ENCODE measurements around the gene RABGAP1L.
"Not testable (repeated sequence)": the region's sequence is repeated elsewhere in the genome, so short reads cannot be mapped to it uniquely, and the experiment has no call there.

RABGAP1L gene

DNA sequence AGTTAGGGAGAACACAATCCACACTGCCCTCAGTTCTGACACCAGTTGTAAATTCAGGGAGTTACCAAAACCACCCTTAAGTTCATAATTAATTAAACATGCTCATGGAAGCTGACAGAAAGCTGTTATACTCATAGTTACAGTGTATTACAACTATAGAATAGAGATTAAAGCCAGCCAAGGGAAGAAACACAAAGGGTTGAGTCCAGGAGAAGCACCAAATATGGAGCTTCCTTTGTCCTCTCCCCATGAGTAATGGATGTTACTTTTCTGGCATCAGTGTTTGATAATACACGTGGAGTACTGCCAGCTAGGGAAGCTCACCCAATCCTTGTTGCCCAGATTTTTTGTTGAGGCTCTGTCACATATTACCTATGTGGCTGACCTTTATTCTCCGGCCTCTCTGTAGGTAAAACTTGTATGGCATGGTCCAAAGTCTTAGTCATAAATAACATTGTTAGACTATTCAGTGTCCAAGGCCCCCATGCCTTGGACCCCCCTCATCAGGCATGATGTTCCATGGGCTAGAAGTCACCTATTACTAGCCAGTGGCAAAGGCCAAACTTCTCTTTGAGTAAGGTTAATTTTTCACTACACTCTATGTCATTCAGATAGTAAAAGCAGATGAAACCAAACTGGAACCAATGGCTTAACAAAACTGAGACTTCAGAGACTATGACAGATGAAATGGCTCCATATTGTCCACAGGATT is 464.2 kb downstream of the RABGAP1L start:
- DNase-seq, result no peak

DNA sequence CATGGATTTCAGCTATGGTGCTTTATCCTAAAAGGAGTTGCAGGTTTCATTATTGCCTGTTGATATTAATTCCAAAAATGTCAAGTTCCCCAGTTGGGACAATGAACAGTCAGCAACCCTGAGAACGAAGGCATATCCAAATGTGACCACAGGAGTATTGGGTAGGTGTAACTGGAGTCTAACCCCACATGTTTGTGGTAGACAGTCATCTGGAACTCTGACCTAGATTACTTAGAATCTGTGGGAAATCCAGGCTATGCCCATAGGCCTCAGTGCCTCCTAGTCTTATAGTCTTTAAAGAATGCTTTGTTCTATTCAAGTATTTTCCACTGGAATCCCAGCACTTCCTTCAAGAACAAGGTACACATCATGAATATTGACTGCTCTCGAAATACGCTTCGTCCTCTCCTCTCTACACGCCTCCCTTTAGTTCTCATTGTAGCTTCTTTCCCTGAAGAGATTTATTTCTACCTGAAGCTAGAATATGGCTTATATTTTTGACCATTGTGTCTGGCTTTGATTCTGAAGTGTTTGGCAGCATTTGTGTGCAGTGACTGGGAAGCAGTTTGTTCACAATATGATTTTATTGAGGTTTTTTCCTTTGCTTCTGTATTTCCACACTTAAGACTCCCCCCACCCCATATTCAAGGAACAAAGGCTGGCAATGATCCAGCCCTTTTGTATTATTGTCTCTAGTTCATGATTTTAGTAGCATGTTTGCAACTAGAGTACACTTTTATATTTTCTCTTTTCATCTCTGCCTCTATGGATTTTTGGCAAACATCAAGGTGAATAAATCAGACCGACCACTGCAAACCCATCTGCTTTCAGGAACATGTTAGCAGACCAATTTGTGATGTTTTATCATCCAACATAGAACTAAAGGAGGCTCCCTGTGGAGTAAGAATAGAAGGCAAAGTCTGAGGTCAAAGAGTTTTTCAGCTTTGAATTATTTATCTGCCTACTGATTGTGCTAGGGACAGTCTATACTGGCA is 467.0 kb downstream of the RABGAP1L start:
- no peak for DNase-seq

DNA sequence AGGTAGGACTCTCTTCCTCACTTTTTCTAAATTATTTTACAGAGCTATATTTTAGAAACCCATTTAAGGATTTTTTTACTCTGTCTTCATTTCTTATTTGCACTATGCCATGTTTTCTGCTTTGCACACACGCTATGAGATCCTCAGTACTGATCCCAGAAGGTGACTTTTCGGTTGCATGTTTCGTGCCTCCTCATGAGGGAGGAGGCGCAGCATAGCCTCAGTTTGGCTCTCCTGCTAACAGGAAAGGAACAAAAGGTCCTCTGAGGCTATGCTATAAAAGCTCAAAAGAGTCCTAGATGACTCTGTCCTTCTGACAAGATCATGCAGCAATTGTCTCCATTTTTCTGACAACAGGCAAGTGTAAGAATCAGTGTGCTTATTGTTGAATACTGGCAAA is 478.2 kb downstream of the RABGAP1L start:
- no peak for DNase-seq

DNA sequence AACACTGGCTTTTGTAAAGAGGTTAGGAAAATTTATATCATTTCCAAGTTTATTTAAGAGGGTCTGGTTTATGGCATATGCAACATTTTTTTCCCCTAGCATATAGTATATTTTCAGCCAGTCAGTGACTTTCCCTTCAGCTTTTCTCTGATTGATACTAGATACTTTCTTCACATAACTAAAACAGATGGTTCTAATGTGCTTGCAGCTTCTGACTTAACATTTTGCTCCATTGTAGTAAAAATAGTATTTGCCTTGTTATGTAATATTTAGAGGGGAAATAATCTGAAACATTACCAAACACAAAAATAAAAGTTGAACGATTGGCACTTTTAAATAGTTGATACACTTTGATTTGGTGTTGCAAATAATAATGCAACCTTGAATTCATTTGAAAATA is 480.1 kb downstream of the RABGAP1L start:
- DNase-seq, result no peak

DNA sequence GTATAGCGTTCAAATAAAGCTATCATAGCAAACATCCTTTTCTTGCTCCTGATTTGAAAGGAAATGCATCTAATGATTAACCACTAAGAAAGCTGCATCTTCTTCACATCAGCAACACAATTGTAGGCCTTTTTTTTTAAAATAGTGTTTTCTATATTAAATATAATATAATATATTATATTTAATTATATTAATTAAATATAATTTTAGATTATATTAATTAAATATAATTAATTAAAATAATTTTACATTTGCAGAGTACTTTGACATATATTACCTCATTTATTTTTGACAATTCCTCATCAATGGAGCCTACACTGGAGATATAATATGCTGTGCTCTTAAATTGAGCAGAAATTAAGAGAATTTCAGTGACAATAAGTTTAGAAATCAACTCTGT is 481.5 kb downstream of the RABGAP1L start:
- no peak for DNase-seq

DNA sequence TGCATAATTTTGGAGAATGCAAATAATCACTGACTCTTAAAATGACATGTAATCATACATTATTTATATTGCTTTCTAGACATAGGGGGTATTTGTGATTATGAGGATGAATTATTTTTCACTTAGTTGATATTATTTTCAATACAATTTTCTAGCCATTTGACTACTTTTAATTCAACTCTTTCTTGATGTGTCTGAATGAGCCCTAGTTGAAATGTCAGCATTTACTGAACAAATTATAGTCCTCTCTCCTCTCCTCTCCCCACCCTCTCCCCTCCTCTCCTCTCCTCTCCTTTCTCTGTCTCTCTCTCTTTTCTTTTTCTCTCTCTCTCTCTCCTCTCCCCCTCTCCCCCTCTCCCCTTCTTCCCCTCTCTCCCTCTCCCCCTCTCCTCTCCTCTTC is 483.1 kb downstream of the RABGAP1L start:
- no peak for DNase-seq

DNA sequence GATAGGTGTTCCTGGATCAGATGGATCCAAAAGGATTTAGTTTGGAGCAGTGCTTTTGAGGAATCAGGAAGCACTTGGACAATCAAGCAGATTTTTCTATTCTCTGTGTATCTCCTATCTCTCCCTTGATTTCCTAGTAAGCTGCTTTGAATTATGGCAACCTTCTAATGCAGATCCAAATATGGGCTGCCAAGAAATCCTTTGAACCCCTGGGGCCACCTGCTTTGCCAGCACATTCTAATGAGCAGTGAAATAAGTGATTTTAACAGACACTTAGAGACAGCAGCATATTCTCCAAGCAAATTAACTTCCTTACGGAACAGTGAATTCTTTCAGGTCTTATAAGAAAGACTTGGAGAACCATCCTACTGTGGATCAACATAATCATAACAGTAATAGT is 483.9 kb downstream of the RABGAP1L start:
- no peak for DNase-seq

DNA sequence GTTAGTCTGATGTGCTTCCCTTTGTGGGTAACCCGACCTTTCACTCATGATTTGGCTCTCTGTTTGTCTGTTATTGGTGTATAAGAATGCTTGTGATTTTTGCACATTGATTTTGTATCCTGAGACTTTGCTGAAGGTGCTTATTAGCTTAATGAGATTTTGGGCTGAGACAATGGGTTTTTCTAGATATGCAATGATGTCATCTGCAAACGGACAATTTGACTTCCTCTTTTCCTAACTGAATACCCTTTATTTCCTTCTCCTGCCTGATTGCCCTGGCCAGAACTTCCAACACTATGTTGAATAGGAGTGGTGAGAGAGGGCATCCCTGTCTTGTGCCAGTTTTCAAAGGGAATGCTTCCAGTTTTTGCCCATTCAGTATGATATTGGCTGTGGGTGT is 490.3 kb downstream of the RABGAP1L start:
- not testable (repeated sequence) for DNase-seq

DNA sequence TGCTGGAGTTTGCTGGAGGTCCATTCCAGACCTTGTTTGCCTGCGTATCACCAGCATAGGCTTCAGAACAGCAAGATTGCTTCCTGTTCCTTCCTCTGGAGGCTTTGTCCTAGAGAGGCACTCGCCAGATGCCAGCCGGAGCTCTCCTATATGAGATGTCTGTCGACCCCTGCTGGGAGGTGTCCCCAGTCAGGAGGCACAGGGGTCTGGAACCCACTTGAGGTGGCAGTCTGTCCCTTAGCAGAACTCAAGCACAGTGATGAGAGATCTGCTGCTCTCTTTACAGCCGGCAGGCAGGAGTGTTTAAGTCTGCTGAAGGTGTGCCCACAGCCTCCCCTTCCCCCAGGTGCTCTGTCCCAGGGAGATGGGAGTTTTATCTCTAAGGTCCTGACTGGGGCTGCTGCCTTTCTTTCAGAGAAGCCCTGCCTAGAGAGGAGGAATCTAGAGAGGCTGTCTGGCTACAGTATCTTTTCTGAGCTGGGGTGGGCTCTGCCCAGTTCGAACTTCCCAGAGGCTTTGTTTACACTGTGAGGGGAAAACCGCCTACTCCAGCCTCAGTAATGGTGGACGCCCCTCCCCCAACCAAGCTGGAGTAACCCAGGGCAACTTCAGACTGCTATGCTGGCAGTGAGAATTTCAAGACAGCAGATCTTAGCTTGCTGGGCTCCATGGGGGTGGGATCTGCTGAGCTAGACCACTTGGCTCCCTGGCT is 493.4 kb downstream of the RABGAP1L start:
- DNase-seq, result no peak

DNA sequence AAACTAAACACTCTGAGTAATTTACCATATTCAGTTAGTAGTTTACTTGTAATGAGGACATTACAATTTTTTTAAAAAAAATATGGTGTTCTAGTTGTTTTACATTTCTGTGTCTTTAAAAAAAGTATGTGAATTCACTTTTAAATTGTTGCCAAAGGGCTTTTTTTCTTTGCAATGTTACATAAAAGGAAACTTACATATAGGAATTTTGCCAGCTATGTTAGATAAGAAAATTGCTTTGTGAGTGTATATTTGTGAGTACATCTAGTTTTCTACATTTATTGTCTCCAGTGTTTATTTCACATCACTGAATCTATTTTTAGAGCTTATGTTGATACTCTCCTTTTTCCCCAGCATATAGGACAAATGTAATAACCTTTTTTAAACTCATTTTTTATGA is 495.2 kb downstream of the RABGAP1L start:
- DNase-seq, result no peak

DNA sequence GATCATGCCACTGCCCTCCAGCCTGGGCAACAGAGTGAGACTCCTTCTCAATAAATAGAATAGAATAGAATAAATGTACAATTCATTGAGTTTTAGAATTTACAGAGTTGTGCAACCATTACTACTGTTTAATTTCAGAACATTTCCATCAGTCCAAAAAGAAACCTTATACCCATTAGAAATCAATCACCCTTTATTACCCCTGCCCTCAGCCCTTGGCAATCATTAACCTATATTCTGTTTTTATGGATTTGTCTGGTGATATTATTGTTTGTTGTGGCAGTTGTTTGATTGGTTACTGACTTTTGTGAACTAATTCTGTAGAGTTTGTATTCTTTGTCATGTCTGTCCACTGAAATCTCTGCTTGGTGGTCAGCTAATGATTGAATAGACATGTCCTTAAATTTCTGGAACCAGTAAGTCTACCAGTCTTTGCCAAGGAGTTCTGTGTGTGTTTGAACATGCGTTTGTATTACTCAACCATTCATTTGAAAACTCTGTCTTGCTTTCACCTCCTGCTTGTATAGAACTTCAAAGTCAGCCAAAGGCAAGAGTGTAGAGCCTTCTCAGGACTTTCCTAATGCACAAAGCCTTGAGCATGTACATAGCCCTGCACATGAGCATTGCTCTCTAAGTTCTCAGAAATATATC is 497.2 kb downstream of the RABGAP1L start:
- DNase-seq, result no peak

DNA sequence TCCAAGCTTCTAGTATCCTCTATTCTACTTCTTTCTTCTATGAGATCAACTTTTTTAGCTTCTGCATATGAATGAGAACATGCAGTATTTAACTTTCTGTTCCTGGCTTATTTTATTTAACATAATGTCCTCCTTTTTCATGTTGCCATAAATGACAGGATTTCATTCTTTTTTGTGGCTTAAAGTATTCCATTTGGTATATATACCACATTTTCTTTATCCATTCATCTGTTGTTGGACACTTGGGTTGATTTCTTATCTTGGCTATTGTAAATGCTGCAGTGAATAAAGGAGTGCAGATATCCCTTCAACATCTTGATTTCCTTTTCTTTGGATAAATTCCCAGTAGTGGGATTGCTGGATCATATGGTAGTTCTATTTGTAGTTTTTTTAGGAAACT is 498.1 kb downstream of the RABGAP1L start:
- DNase-seq, result no peak

DNA sequence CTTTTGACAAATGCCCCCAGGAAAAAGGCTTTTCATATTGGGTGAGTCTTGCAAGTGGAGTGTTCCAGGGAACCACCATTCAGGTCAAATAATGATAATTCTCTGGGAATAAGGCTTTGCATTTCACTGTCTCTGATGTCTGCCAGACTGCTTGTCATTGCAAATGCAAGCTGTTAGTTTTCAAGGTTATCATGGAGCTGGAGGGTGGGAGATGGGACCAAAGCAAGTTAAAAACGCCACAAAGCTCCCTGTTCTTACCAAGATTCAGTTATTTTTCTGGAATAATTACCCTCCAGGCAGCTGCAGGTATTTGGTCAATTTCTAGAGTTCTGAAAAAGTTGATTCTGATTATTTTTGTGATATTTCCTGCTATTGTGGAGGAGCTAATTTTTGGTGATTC is 498.6 kb downstream of the RABGAP1L start:
- DNase-seq, result no peak

DNA sequence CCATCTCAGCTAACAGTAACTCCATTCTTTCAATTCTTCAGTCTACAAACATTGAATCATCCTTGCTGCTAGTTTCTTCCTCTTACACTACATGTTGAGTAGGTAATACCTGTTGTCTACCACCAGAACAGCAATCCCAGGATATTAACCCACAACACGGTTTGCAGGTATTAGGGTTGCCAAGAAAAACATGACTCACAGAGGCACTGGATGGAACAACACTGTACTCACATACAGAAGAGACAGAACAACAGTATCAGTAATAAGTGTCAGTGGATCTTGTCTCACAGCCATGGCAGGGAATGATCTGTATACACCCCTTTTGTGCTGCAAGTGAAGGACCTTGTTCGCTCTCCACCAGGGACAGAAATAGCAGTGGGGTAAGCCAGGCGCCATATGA is 500.5 kb downstream of the RABGAP1L start:
- no peak for DNase-seq

DNA sequence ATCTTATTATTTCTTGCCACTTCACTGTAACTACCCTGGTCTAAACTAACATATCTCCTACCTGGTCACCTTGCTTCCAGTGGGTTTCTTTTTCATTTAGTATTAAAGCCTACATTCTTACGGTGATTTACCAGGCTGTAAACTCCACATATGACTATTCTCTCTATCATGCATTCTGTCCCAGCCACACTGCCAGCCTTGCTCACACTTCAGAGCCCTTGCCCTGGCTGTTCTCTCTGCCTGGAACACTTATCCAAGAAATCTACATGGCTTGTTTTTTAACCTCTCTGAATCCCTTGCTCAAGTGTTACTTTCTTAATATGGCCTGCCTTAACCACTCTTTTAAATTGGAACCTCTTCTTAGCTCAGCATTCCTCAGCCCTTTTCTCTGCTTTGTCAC is 501.2 kb downstream of the RABGAP1L start:
- no peak for DNase-seq

DNA sequence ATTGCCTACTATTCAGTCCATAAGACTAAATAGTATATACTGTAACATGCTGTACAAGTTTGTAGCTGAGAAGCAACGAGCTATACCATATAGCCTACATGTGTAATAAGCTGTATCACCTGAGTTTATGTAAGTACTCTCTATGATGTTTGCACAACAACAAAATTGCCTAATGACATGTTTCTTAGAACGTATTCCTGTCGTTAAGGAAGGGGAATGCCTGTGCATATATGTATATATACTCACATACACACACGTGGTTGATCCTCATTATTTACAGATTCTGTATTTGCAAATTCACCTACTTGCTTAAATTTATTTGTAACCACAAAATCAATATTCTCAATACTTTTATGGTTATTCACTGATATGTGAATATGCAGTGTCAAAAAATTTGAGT is 504.0 kb downstream of the RABGAP1L start:
- DNase-seq, result no peak

DNA sequence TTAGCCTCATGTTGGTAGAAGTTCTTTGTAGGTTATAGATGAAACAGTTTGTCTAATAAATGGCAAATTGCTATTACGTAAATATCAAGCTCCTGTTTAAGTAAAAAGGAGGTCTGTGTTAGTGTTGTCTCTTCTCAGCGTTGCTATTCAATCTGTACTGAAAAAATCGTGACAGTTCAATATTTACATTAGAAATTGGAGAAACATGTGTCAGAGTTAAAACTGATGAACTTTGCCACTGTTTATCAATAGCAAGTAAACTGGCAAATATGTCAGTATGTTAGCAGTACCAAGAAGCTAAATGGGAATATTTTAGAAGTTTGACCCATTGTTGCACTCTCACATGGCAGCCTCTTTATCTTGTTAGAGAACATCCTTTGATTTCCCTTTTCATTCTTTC is 506.9 kb downstream of the RABGAP1L start:
- DNase-seq, result no peak

DNA sequence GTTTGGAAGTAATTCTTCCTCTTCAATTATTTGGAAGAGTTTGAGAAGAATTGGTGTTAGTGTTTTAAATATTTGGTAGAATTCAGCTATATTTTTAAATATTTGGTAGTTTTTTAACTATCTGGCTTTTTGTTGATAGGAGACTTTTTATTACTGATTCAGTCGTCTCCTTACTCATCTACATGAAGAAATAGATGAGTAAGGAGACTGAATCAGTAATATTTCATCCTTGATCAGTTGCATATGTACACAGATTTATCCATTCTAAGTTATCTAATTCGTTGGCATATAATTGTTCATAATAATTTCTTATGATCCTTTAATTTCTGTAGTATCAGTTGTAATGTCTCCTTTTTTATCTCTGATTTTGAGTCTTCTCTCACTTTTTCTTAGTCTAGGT is 512.5 kb downstream of the RABGAP1L start:
- no peak for DNase-seq

DNA sequence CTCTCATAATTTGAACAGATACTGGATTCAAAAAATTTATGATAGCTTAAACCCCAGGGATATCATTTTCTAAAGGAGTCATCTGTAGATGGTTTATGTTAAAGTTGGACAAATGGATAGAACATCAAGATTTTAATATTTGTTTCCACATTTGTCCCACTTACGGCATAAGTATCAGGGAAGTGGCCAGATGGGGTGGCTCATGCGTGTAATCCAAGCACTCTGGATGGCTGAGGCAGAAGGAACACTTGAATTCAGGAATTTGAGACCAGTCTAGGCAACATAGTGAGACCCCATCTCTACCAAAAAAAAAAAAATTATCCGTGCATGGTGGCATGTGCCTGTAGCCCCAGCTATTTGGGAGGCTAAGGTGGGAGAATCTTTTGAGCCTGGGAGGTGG is 517.5 kb downstream of the RABGAP1L start:
- DNase-seq, result no peak

DNA sequence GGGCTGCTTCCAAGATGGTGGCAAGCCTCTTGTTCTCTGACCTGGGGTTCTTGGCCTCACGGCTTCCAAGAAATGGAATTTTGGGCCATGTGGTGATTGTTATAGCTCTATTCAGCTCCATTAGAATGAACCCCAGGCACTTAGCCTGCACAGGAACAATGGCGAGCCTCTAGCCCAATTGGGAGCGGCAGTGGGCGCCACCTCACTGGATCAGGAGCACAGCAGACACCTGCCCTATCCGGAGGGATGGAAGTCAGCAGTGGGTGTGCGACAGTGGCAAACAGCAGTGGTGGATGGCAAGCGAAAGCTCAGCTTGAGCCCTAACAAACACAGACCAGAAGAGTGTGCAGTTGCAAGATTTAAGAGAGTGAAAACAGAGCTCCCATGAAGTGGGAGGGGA is 519.3 kb downstream of the RABGAP1L start:
- no peak for DNase-seq

DNA sequence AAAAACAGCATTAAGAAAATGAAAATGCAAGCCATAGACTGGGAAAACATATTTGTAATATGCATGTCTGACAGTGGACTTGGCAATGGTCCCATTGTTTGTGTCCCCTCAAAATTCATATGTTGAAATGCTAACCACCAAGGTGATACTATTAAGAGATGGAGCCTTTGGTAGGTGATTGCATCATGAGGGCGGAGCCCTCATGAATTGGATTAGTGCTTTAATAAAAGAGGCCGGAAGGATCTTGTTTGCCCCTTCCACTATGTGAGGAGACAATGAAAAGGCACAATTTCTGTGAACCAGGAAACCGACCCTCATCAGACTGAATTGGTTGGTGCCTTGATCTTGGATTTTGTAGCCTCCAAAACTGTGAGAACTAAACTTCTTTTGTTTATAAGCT is 520.8 kb downstream of the RABGAP1L start:
- DNase-seq, result no peak

DNA sequence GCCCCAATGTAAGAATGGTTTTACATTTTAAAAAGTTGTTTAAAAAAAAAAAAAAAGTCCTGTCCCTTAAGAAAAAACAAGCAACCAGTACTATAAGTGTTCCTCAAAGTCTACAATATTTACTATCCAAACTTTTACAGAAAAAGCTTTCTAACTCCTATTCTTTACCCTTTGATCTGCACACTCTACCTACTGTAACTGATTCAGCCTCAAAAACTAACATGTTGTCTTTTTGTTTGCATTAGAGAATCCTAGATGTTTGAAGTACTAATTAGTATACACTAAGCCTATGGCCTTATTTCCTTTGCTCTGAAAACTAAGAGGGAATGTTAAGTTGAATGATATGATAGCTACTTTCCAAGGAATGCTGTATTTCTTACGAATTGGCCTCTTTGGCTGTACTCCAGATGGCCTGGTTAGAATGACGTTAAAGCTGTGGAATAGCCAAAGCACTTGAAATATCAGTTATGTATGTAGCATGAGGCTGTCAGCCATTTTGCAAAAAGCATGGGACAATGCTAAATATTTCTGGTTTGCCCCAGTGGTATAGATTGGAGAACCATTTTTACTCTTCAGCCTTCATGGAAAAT is 523.2 kb downstream of the RABGAP1L start:
- DNase-seq, result no peak

DNA sequence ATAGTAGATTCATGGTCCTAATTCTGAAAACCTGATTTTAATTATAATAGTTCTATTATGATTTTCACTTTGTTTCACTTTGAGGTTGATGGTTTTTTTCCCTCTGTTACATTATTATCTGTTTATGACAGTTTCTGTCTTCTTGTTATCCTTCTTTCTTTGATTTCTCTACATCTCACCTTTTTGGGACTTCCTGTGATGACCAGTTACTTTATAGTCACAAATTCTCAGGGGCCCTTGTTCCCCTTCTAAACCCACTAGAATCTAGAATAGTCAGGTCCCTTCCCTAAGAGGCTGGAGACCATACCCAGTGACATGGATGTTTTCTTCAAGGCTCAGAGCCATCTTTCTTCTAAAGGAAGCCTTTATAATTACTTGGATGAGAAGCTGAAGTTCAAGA is 526.9 kb downstream of the RABGAP1L start:
- DNase-seq, result peak; percentile 26
